GM19238 (cell line): ENCODE results near the gene CDH4.
"Not testable (repeated sequence)": the region's sequence is repeated elsewhere in the genome, so short reads cannot be mapped to it uniquely, and the experiment has no call there.

Source experiments
- DNase-seq: peaks from one replicate; pipeline ENCODE4 v3.0.0; 2011; ENCODE audit warnings: low spot score; ENCODE audit not compliant: insufficient read length

CDH4 gene

DNA sequence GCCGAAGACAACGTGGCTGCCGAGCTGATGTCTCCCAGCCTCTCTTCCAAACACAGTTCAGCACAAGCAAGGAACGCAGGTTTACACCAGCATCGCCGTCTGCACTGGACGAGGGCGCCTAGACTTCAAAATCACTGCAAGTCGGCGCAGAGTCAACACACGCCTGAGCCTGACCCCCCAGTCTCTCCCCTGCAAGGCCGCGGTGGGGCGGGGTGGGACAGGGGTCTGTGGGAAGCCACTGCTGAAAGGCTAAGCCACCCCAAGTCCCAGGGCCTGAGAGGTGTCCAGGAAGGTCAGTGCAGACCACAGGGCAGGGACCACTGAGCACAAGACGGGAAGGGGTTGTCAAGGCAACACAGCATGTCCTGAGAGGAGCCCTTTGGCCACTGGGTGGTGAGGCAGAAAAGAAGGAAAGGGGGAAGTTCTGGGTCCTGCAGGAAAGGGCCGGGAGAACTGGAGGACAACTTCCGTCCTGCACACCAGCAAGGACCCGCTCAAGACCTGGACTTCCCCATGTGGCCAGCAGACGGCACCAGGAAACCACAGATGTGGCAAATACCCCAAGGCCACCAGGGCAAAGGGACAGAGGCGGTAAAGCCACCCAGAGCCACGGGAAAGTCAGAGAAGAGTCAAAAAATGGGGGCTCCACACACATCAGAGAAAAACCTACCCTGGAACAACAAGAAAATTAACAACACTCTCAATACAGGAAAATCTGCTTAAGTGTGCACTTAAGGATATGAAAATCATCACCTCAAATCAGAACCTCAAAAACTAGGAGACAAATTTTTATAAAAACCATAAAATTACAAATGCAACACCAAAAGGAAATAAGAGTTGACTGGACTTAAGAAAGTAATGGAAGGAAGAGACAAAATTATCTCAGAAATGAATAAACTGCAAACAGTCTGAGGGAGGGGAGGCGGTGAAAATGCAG, 728.9 kb downstream of the CDH4 start:
- no peak for DNase-seq

- DNase-seq, result not testable (repeated sequence)
Observed at GRCh38 chr20:61981691-61982090, 729.6 kb downstream of the CDH4 start.

DNA sequence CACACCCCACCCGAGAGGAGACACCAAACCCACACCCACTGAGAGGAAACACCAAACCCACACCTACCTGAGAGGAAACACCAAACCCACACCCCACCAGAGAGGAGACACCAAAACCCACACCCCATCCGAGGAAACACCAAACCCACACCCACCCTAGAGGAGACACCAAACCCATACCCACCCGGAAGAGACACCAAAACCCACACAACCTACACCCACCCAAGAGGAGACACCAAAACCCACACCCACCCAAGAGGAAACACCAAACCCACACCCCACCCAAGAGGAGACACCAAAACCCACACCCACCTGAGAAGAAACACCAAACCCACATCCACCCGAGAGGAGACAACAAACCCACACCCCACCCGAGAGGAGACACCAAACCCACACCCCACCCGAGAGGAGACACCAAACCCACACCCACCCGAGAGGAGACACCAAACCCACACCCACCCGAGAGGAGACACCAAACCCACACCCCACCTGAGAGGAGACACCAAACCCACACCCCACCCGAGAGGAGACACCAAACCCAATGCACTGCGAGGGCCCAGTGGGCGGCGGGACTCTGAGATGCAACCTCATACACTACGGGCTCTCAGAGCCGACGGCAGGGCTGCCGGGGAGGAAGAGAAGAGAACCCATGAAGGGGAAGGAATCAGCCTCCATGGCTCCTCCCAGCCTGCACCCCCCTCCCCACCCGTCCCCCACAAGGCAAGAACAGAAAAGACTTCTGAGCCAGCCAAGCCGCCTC, 730.3 kb downstream of the CDH4 start:
- DNase-seq, result no peak

DNA sequence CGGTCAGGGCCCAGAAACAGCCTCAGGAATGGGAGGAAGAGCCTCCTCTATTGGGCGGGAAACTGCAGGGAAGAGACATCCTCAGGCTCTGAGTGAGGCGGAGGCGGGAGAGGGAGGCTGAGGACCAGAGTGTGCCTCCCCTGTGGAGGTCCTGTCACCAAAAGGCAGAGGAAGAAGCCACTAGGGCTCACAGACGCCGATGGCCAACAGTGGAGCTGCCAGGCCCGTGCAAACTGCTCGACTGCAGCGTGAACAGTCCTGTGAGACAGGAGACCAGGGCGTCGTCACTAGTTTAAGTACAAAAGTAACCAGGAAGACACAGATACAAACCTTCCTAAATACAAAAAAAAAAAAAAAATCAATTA, 730.9 kb downstream of the CDH4 start:
- DNase-seq, result no peak

- no peak for DNase-seq
Observed at GRCh38 chr20:61983965-61984364, 731.9 kb downstream of the CDH4 start.

DNA sequence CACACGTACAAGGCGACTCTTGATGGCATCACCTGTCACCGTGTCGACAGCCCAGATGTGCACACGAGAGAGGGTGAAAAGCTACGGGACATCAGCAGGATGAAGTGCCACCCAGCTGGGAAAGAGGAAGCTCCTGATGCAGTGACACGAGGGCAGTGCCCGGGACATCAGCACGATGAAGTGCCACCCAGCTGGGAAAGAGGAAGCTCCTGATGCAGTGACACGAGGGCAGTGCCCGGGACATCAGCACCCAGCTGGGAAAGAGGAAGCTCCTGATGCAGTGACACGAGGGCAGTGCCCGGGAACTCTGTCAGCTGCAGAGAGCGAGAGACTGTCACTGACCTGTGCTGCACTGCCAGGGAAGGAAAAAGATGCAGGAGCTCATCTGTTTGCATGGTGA, 732.4 kb downstream of the CDH4 start:
- not testable (repeated sequence) for DNase-seq

- no peak for DNase-seq
Observed at GRCh38 chr20:61985096-61985495, 733.0 kb downstream of the CDH4 start.

- no peak for DNase-seq
Observed at GRCh38 chr20:61986762-61987321, 734.8 kb downstream of the CDH4 start.

GRCh38 chr20:61988665-61989064, 736.6 kb downstream of the CDH4 start:
- no peak for DNase-seq

DNA sequence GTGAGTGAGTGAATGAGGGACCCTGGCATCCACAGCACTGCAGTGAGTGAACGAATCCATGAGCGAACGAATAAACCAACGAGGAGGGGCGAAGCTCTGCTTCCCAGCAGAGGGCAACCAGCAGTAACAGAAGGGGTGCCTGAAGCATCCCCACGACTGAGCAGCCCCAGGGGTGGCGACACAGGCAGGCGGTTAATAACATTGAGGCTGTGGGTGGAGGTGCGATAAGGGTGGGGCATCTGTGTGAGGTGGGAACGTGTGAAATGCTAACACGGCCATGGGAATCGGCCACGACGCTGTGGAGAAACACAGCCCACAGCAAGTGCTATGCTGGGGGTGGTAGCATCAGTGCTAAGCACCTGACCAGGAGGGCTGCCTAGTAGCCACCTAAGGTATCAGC, 737.7 kb downstream of the CDH4 start:
- no peak for DNase-seq
